OCI-LY1 (cell line): ENCODE results near the gene KCNJ9.

Experiments used
- CTCF ChIP-seq: fragments of 200-600 bp; sonication (generic), shearing (Covaris generic); IDR thresholded peaks from 2 replicates; pipeline ENCODE4 v1.5.1; 2017; ENCODE audit warnings: mild to moderate bottlenecking, antibody characterized with exemption, low read length, moderate library complexity, mixed read lengths
- EZH2 ChIP-seq: fragments of 200-600 bp; sonication (generic), shearing (Covaris generic); IDR thresholded peaks from 2 replicates; pipeline ENCODE4 v1.8.0; 2017; ENCODE audit warnings: borderline replicate concordance, mixed run types, mild to moderate bottlenecking, antibody characterized with exemption, low read length, moderate library complexity, mixed read lengths

- TF ChIP-seq CTCF (no peak), EZH2 (no peak)
Measured at GRCh38 chr1:160043543-160043942, 37.8 kb upstream of the KCNJ9 start.
